ENCODE results near the gene CYP39A1. TPM values are rescaled to one million over a fixed set of nuclear protein-coding genes. Genes with fewer than 3 reads are reported as not detected.

Gene CYP39A1
- total RNA-seq, 6 experiments from 2014 or later, result not detected

DNA sequence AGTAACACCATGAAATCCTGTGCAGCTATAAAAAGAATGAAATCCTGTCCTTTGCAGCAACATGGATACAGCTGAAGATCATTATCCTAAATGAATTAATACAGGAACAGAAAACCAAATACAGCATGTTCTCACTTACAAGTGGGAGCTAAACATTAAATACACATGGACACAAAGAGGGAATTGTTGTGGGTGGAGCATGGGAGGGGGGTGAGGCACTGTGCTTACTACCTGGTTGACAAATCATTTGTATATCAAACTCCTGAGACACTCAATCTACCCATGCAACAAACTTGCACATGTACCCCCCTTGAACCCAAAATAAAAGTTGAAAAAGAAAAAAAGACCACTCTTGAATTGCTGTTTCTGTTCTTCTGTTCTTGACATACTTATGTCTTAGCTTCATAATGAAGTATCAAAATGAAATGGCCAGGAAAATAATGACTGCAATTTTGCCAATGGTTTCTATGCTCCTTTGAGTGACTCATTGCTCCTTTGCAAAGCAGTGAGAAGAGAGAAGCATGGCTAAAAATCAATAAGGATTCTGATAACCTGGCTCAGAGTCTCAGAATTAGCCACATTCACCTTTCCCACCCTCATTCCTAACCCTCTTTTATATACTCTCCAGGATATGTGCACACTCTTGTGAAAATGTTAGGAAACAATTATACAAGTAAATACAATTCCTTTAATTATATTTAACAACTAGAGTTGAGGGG lies 71.0 kb downstream of the CYP39A1 start:
- Mint-ChIP-seq H3K27ac (no peak overlapping the region), H3K4me1 (ENCODE audit: low read depth) (no peaks in the 10 kb centered on the region), H3K36me3 (ENCODE audit: low read depth) (no peaks in the 10 kb centered on the region), H3K4me3 (no peak overlapping the region), H3K27me3 (ENCODE audit: insufficient read depth) (no peaks in the 10 kb centered on the region), H3K9me3 (peaks cover 23% of the 10 kb centered on the region)
- TF ChIP-seq CTCF (IDR thresholded peaks at IDR 0.05), result no peak
- DNase-seq, result no peak

DNA sequence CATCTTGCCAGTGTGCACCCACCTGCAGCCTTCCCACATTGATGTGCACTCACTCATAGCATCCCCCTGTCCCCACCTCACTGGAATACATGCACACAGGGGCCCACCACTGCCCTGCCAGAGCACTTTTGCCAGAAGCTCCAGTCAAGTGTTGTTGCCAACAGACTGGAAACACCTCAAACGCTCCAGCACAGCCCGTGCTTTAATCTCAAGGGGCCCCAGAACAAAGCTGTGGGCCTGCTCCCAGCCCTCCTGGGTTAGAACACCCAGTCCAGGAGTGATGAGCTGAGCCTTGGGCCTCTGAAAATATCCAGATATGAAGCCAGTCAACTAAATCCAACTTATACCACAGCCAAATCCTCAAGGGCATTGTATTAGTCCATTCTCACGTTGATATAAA lies 77.1 kb downstream of the CYP39A1 start:
- H3K4me1 Mint-ChIP-seq (ENCODE audit: low read depth), result no peaks in the 10 kb centered on the region
- H3K27ac Mint-ChIP-seq, result no peak overlapping the region
- no peak for DNase-seq
- peaks cover 38% of the 10 kb centered on the region for H3K9me3 Mint-ChIP-seq
- H3K36me3 Mint-ChIP-seq (ENCODE audit: low read depth), result no peaks in the 10 kb centered on the region
- no peaks in the 10 kb centered on the region for H3K27me3 Mint-ChIP-seq (ENCODE audit: insufficient read depth)
- no peak overlapping the region for H3K4me3 Mint-ChIP-seq
- no peak for TF ChIP-seq CTCF (IDR thresholded peaks at IDR 0.05)

DNA sequence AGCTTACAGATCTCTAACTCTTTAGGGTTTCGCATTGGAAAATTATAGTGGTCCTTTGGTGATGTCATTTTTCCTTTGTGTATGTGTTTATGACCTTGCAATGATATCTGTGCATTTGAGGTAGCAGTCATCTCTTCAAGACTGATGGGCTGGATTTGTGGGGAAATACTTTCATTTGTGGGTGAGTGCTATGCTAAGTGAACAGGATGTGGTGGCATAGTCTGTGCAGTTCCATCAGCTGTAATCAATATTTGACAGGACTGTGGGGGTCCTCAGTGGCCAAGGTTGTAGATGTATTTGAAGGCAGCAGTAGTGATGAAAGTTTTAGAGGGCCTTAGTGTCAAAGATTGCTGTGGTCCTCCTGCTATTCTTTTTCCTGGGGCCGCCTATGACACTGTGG lies 79.5 kb downstream of the CYP39A1 start:
- peaks cover 35% of the 10 kb centered on the region for H3K9me3 Mint-ChIP-seq
- H3K4me3 Mint-ChIP-seq, result no peak overlapping the region
- no peaks in the 10 kb centered on the region for H3K36me3 Mint-ChIP-seq (ENCODE audit: low read depth)
- no peak for TF ChIP-seq CTCF (IDR thresholded peaks at IDR 0.05)
- no peak for DNase-seq
- H3K27ac Mint-ChIP-seq, result no peak overlapping the region
- H3K4me1 Mint-ChIP-seq (ENCODE audit: low read depth), result no peaks in the 10 kb centered on the region
- no peaks in the 10 kb centered on the region for H3K27me3 Mint-ChIP-seq (ENCODE audit: insufficient read depth)

GRCh38 chr6:46565531-46565930 lies 87.1 kb downstream of the CYP39A1 start:
- Mint-ChIP-seq H3K4me3 (no peak overlapping the region), H3K27me3 (ENCODE audit: insufficient read depth) (no peaks in the 10 kb centered on the region), H3K4me1 (ENCODE audit: low read depth) (no peaks in the 10 kb centered on the region), H3K9me3 (peaks cover 16% of the 10 kb centered on the region; the same call in 1 of the 2 replicates), H3K27ac (no peak overlapping the region), H3K36me3 (ENCODE audit: low read depth) (no peaks in the 10 kb centered on the region)
- no peak for DNase-seq
- TF ChIP-seq CTCF (IDR thresholded peaks at IDR 0.05), result no peak

DNA sequence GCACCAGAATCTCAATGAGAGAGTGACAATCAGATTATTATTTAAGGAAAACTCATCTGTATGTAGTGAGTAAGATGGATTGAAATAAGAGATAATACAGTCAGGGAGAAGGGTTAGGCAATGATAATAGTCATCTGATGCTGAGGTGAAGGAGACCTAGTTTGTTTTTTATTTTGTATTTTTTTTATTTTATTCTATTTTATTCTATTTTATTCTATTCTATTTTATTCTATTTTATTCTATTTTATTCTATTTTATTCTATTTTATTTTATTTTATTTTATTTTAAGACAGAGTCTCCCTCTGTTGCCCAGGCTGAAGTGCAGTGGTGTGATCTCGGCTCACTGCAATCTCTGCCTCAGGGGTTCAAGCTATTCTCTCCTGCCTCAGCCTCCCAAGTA lies 88.7 kb downstream of the CYP39A1 start:
- Mint-ChIP-seq H3K27me3 (ENCODE audit: insufficient read depth) (no peaks in the 10 kb centered on the region), H3K4me3 (no peak overlapping the region), H3K36me3 (ENCODE audit: low read depth) (no peaks in the 10 kb centered on the region), H3K27ac (no peak overlapping the region), H3K4me1 (ENCODE audit: low read depth) (no peaks in the 10 kb centered on the region), H3K9me3 (peaks cover 13% of the 10 kb centered on the region; the same call in 1 of the 2 replicates)
- no peak for TF ChIP-seq CTCF (IDR thresholded peaks at IDR 0.05)
- no peak for DNase-seq

Measured in HFFc6 (cell line).